ENCODE measurements around the gene WIPF2.

WIPF2 gene

GRCh38 chr17:40318830-40319391 lies 99.8 kb downstream of the WIPF2 start:
- Histone ChIP-seq H3K27me3 (no peaks in the 10 kb centered on the region), H3K36me3 (peaks cover 3% of the 10 kb centered on the region), H3K9me3 (no peaks in the 10 kb centered on the region), H3K4me3 (ENCODE audit: low read depth, low read length) (peak overlapping the region; percentile 97), H3K4me1 (peaks cover 54% of the 10 kb centered on the region)
- no peak for TF ChIP-seq CTCF (IDR thresholded peaks at IDR 0.05; ENCODE audit: low read depth, low read length)
- no peak for DNase-seq

- H3K4me3 ChIP-seq (ENCODE audit: low read depth, low read length) = peak overlapping the region; percentile 97
- H3K4me1 ChIP-seq = peaks cover 54% of the 10 kb centered on the region
- H3K36me3 ChIP-seq = peaks cover 6% of the 10 kb centered on the region
- no peak for DNase-seq
- H3K9me3 ChIP-seq = no peaks in the 10 kb centered on the region
- no peak for TF ChIP-seq CTCF (IDR thresholded peaks at IDR 0.05; ENCODE audit: low read depth, low read length)
- H3K27me3 ChIP-seq = no peaks in the 10 kb centered on the region
Measured at GRCh38 chr17:40319651-40320540, 100.8 kb downstream of the WIPF2 start.

- Histone ChIP-seq H3K36me3 (peaks cover 6% of the 10 kb centered on the region), H3K4me3 (ENCODE audit: low read depth, low read length) (peak overlapping the region; percentile 97; the same call in 1 of the 2 replicates), H3K9me3 (no peaks in the 10 kb centered on the region), H3K4me1 (peaks cover 56% of the 10 kb centered on the region), H3K27me3 (no peaks in the 10 kb centered on the region)
- no peak for TF ChIP-seq CTCF (IDR thresholded peaks at IDR 0.05; ENCODE audit: low read depth, low read length)
- DNase-seq = no peak
Measured at GRCh38 chr17:40320756-40321523, 101.8 kb downstream of the WIPF2 start.

- H3K27me3 ChIP-seq = no peaks in the 10 kb centered on the region
- H3K4me1 ChIP-seq = peaks cover 50% of the 10 kb centered on the region
- TF ChIP-seq CTCF (IDR thresholded peaks at IDR 0.05; ENCODE audit: low read depth, low read length) = no peak
- H3K36me3 ChIP-seq = peaks cover 6% of the 10 kb centered on the region
- H3K9me3 ChIP-seq = no peaks in the 10 kb centered on the region
- no peak overlapping the region for H3K4me3 ChIP-seq (ENCODE audit: low read depth, low read length)
- DNase-seq = no peak
Measured at GRCh38 chr17:40321524-40321929, 102.4 kb downstream of the WIPF2 start.

GRCh38 chr17:40321961-40322357 lies 102.9 kb downstream of the WIPF2 start:
- Histone ChIP-seq H3K4me1 (peaks cover 48% of the 10 kb centered on the region), H3K36me3 (peaks cover 6% of the 10 kb centered on the region), H3K4me3 (ENCODE audit: low read depth, low read length) (peak overlapping the region; percentile 26), H3K9me3 (no peaks in the 10 kb centered on the region), H3K27me3 (no peaks in the 10 kb centered on the region)
- TF ChIP-seq CTCF (IDR thresholded peaks at IDR 0.05; ENCODE audit: low read depth, low read length) = no peak
- no peak for DNase-seq
